Keratinocyte (primary cell): ENCODE results near the gene GIT2.

Experiments
- EZH2 ChIP-seq: IDR thresholded peaks from one replicate; pipeline ENCODE4 v1.6.1; 2012; ENCODE audit warnings: inconsistent platforms, mild to moderate bottlenecking, low read length, moderate library complexity
- TF ChIP-seq, protein P1 (sequence below), 3 experiments: IDR thresholded peaks in 1 of 3; conservative IDR thresholded peaks in 1 of 3; optimal IDR thresholded peaks in 1 of 3; 2 replicates in 2 of 3; 3 replicates in 1 of 3; pipeline versions ENCODE3 to v1.5.1; 2011; ENCODE audit warnings: low read length in 3 of 3, mild to moderate bottlenecking in 3 of 3, moderate library complexity in 2 of 3, control low read depth in 1 of 3, inconsistent platforms in 1 of 3; ENCODE audit not compliant: insufficient read depth in 2 of 3; ENCODE audit errors: extremely low read depth in 1 of 3

DNA sequence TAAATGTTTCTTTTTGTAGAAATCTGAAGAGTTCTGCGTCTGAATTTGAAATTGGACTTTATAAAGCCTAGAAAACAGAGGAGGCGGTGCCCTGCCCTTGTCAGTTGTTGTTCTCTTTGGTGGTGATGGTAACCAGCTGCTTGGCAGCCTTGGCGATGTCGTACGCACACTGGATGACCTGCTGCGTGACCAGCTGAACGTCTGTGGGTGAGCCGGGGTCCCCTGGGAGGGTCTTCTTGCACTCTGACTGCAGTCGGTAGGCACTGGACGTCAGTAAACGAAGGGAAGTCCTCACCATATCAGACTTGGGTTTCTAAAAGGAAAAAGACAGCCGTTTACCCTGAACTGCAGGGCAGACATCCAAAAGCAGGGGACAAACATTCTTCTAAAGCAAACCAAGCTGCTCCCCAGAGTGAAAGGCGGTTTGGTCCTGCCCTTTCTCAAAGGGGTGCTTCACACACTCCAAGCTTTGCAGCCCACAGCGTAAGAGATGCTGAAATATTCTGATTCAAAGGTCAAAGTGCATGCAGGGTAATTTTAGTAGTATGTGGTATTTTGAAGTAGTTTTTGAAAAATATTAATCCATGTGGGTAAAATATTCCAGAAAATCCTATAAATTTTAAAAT lies 63.2 kb downstream of the GIT2 start:
- no peak for TF ChIP-seq EZH2
- TF ChIP-seq, protein P1, sequence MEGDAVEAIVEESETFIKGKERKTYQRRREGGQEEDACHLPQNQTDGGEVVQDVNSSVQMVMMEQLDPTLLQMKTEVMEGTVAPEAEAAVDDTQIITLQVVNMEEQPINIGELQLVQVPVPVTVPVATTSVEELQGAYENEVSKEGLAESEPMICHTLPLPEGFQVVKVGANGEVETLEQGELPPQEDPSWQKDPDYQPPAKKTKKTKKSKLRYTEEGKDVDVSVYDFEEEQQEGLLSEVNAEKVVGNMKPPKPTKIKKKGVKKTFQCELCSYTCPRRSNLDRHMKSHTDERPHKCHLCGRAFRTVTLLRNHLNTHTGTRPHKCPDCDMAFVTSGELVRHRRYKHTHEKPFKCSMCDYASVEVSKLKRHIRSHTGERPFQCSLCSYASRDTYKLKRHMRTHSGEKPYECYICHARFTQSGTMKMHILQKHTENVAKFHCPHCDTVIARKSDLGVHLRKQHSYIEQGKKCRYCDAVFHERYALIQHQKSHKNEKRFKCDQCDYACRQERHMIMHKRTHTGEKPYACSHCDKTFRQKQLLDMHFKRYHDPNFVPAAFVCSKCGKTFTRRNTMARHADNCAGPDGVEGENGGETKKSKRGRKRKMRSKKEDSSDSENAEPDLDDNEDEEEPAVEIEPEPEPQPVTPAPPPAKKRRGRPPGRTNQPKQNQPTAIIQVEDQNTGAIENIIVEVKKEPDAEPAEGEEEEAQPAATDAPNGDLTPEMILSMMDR (optimal IDR thresholded peaks at IDR 0.05 in 1 of 3, IDR thresholded peaks at IDR 0.05 in 1 of 3, conservative IDR thresholded peaks at IDR 0.05 in 1 of 3; ENCODE audit: extremely low read depth in 1 of 3, insufficient read depth in 2 of 3, low read length in 3 of 3) = no peak
